CD14-positive monocyte (primary cell): ENCODE measurements around the gene PTPRN2. TPM values are rescaled to one million over a fixed set of nuclear protein-coding genes. Genes with fewer than 3 reads are reported as not detected.

Experiments
- DNase-seq, 3 donors: peaks; one replicate each; pipeline ENCODE4 v3.0.0-alpha.2; 2011 to 2022
- H2AFZ ChIP-seq: 2 replicates; pipeline ENCODE4 v1.6.0; 2012; ENCODE audit warnings: mild to moderate bottlenecking, low read depth, low read length, inconsistent platforms; ENCODE audit not compliant: insufficient read depth, poor library complexity, severe bottlenecking
- H3K27ac ChIP-seq, 2 donors: 1 replicate in 1 of 2; 2 replicates in 1 of 2; pipeline ENCODE4 v1.5.1; 2012 to 2013; ENCODE audit warnings: low read length in 2 of 2, control low read depth in 1 of 2, inconsistent platforms in 1 of 2, low read depth in 1 of 2, mild to moderate bottlenecking in 1 of 2
- H3K27me3 ChIP-seq, 2 donors: one replicate each; pipeline versions ENCODE4 v1.6.0 to v1.6.1; 2011 to 2013; ENCODE audit warnings: low read length in 2 of 2; ENCODE audit not compliant: control insufficient read depth in 2 of 2, insufficient read depth in 2 of 2
- H3K36me3 ChIP-seq, 2 donors: replicated peaks in 1 of 2; 1 replicate in 1 of 2; 2 replicates in 1 of 2; pipeline versions ENCODE4 v1.5.1 to v1.6.1; 2012 to 2013; ENCODE audit warnings: low read length in 2 of 2, control low read depth in 1 of 2, inconsistent platforms in 1 of 2, mild to moderate bottlenecking in 1 of 2; ENCODE audit not compliant: insufficient read depth in 2 of 2, control insufficient read depth in 1 of 2
- H3K4me1 ChIP-seq, 2 donors: 1 replicate in 1 of 2; 2 replicates in 1 of 2; pipeline versions ENCODE4 v1.5.1 to v1.6.1; 2012 to 2013; ENCODE audit warnings: low read length in 2 of 2, control low read depth in 1 of 2, inconsistent platforms in 1 of 2, mild to moderate bottlenecking in 1 of 2, moderate library complexity in 1 of 2; ENCODE audit not compliant: insufficient read depth in 2 of 2, control insufficient read depth in 1 of 2
- H3K4me2 ChIP-seq: replicated peaks from 2 replicates; pipeline ENCODE3; 2012; ENCODE audit warnings: low read length, moderate library complexity, mild to moderate bottlenecking; ENCODE audit not compliant: poor library complexity, severe bottlenecking; ENCODE audit errors: extremely low read depth
- H3K4me3 ChIP-seq, 3 experiments: fragments of 200-600 bp in 1 of 3; sonication (generic) in 1 of 3; replicated peaks in 1 of 3; 1 replicate in 2 of 3; 2 replicates in 1 of 3; pipeline ENCODE4 v1.5.1; 2011 to 2013; ENCODE audit warnings: low read length in 3 of 3, mild to moderate bottlenecking in 3 of 3, control low read depth in 2 of 3, low read depth in 2 of 3, inconsistent platforms in 1 of 3, moderate library complexity in 1 of 3
- H3K79me2 ChIP-seq: 2 replicates; pipeline ENCODE4 v1.6.0; 2012; ENCODE audit warnings: mild to moderate bottlenecking, control low read depth, inconsistent platforms, low read length, moderate library complexity; ENCODE audit not compliant: insufficient read depth
- H3K9ac ChIP-seq: 2 replicates; pipeline ENCODE4 v1.6.0; 2017; ENCODE audit warnings: low read length, mild to moderate bottlenecking; ENCODE audit not compliant: insufficient read depth, poor library complexity, severe bottlenecking
- H3K9me3 ChIP-seq, 2 donors: replicated peaks in 1 of 2; 1 replicate in 1 of 2; 2 replicates in 1 of 2; pipeline versions ENCODE4 v1.5.1 to v1.6.1; 2012 to 2013; ENCODE audit warnings: low read length in 2 of 2, control low read depth in 1 of 2; ENCODE audit not compliant: control insufficient read depth in 1 of 2, insufficient read depth in 1 of 2
- H4K20me1 ChIP-seq: 2 replicates; pipeline ENCODE4 v1.6.0; 2012; ENCODE audit warnings: mild to moderate bottlenecking, low read length, control low read depth, moderate library complexity; ENCODE audit not compliant: insufficient read depth
- H3K27ac Mint-ChIP-seq, 7 donors: one replicate each; pipeline ENCODE4 v1.8.0; 2020; ENCODE audit warnings: mild to moderate bottlenecking in 7 of 7, mixed read lengths in 7 of 7, moderate library complexity in 6 of 7, inconsistent platforms in 2 of 7
- H3K27me3 Mint-ChIP-seq, 3 donors: one replicate each; pipeline ENCODE4 v1.8.0; 2021 to 2022; ENCODE audit warnings: low read depth in 3 of 3, mild to moderate bottlenecking in 3 of 3, mixed read lengths in 3 of 3, moderate library complexity in 3 of 3, inconsistent platforms in 1 of 3
- H3K36me3 Mint-ChIP-seq, 2 donors: one replicate each; pipeline ENCODE4 v1.8.0; 2020; ENCODE audit warnings: mixed read lengths in 2 of 2, inconsistent platforms in 1 of 2, mild to moderate bottlenecking in 1 of 2
- H3K4me1 Mint-ChIP-seq: one replicate; pipeline ENCODE4 v1.8.0; 2020; ENCODE audit warnings: mild to moderate bottlenecking, mixed read lengths
- H3K4me3 Mint-ChIP-seq, 2 donors: one replicate each; pipeline ENCODE4 v1.8.0; 2020; ENCODE audit warnings: mild to moderate bottlenecking in 2 of 2, mixed read lengths in 2 of 2, moderate library complexity in 1 of 2
- H3K9me3 Mint-ChIP-seq, 7 donors: one replicate each; pipeline ENCODE4 v1.8.0; 2020 to 2022; ENCODE audit warnings: mixed read lengths in 7 of 7, mild to moderate bottlenecking in 6 of 7, moderate library complexity in 6 of 7, inconsistent platforms in 2 of 7
- WGBS: methylation state at CpG from one replicate; pipeline ENCODE4 v1.1.5; 2013; ENCODE audit warnings: missing lambda C conversion rate; ENCODE audit not compliant: insufficient coverage; 5-methylcytosine and 5-hydroxymethylcytosine counted together
- intact Hi-C, 2 donors: fragments of 100-400 bp; cut with micrococcal nuclease; formaldehyde crosslinking; loops; one replicate each; pipeline versions ENCODE4 v1.15.0 to v1.15.1; 2023
- polyA plus RNA-seq, 3 donors: library from polyadenylated mRNA; depleted of rRNA in 1 of 3; unstranded in 2 of 3; stranded (reverse) in 1 of 3; fragments of 300-500 nt in 2 of 3; fragments of >200 nt in 1 of 3; fragmentation: Illumina TruSeq in 2 of 3; gene quantifications; 1 replicate in 2 of 3; 2 replicates in 1 of 3; pipeline ENCODE4 v1.2.3, GENCODE V29; 2012 to 2021
- TF ChIP-seq, protein P1 (sequence below): fragments of 200-600 bp; IDR thresholded peaks from one replicate; pipeline ENCODE4 v1.8.0; 2022; ENCODE audit warnings: antibody characterized with exemption, mild to moderate bottlenecking

Gene PTPRN2
- polyA plus RNA-seq, 3 donors, result 0.25 to 1.4 (median 0.97) TPM

DNA sequence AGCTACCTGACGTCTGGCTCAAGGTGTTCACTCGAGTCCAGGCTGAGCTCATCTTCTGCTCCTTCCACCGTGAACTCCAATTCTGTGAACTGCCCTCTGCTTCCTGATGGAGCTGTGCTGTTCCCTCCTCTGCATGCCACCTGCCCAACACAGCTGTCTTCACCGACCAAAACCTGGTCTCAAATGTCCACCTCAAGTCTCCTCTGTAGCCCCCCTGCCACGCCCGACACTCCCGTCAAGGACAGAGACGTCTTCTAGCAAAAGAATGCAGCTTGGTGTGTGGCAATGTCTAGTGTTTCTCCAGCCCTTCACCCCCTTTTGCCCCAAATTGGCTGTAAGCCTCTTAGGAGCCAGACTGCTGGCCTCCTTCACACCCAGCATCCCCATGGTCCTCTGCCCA lies 945.8 kb downstream of the PTPRN2 start:
- DNase-seq, result no peak
- no peaks in the 10 kb centered on the region for H3K79me2 ChIP-seq
- H3K4me2 ChIP-seq, result no peak overlapping the region
- no peaks in the 10 kb centered on the region for H3K36me3 ChIP-seq
- Mint-ChIP-seq H3K27ac (no peak overlapping the region), H3K27me3 (peaks cover 1 to 7% (median 2%) of the 10 kb centered on the region in 3 donors), H3K36me3 (no peaks in the 10 kb centered on the region), H3K9me3 (peaks cover 4 to 20% (median 12%) of the 10 kb centered on the region in 7 donors), H3K4me3 (no peak overlapping the region), H3K4me1 (no peaks in the 10 kb centered on the region)
- 95% methylated on average over 4 of the region's 8 CpGs for WGBS
- intact Hi-C loops, result no loop called here
- H3K9ac ChIP-seq, result no peak overlapping the region
- TF ChIP-seq, protein P1, sequence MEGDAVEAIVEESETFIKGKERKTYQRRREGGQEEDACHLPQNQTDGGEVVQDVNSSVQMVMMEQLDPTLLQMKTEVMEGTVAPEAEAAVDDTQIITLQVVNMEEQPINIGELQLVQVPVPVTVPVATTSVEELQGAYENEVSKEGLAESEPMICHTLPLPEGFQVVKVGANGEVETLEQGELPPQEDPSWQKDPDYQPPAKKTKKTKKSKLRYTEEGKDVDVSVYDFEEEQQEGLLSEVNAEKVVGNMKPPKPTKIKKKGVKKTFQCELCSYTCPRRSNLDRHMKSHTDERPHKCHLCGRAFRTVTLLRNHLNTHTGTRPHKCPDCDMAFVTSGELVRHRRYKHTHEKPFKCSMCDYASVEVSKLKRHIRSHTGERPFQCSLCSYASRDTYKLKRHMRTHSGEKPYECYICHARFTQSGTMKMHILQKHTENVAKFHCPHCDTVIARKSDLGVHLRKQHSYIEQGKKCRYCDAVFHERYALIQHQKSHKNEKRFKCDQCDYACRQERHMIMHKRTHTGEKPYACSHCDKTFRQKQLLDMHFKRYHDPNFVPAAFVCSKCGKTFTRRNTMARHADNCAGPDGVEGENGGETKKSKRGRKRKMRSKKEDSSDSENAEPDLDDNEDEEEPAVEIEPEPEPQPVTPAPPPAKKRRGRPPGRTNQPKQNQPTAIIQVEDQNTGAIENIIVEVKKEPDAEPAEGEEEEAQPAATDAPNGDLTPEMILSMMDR, result no peak
- no peak overlapping the region for H3K27ac ChIP-seq
- no peaks in the 10 kb centered on the region for H3K4me1 ChIP-seq
- H4K20me1 ChIP-seq, result no peaks in the 10 kb centered on the region
- H3K4me3 ChIP-seq, result no peak overlapping the region
- no peak overlapping the region for H2AFZ ChIP-seq
- H3K27me3 ChIP-seq, result no peaks in the 10 kb centered on the region
- peaks cover 3 to 6% of the 10 kb centered on the region in 2 donors for H3K9me3 ChIP-seq

DNA sequence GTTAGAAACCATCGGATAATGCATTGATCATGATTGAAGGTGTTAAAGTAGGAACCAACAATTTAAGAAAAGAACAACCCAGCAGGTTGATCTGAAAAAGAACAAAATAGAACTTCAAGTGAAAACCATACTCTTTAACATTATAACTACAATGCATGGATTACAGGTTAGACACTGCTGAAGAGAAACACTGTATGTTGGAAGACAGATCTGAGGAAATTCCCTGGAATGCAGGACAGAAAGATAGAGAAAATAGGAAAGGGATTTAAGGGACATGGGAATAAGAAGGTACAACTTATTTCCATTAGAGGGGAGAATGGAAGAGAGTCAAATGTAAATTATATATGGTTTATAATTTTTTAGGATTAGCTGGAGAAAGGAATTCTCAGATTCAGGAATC lies 947.5 kb downstream of the PTPRN2 start:
- H3K4me1 ChIP-seq, result no peaks in the 10 kb centered on the region
- no peak overlapping the region for H3K27ac ChIP-seq
- TF ChIP-seq, protein P1, result no peak
- Mint-ChIP-seq H3K27me3 (peaks cover 1 to 7% (median 6%) of the 10 kb centered on the region in 3 donors), H3K4me3 (no peak overlapping the region), H3K4me1 (no peaks in the 10 kb centered on the region), H3K36me3 (no peaks in the 10 kb centered on the region), H3K9me3 (peaks cover 4 to 20% (median 12%) of the 10 kb centered on the region in 7 donors), H3K27ac (no peak overlapping the region)
- no peak overlapping the region for H3K9ac ChIP-seq
- H3K9me3 ChIP-seq, result peaks cover 3 to 6% of the 10 kb centered on the region in 2 donors
- H3K36me3 ChIP-seq, result no peaks in the 10 kb centered on the region
- no peak overlapping the region for H3K4me2 ChIP-seq
- WGBS, result no CpG with 5 or more reads among the region's 1 CpG
- DNase-seq, result no peak
- H4K20me1 ChIP-seq, result no peaks in the 10 kb centered on the region
- intact Hi-C loops, result no loop called here
- H3K4me3 ChIP-seq, result no peak overlapping the region
- H2AFZ ChIP-seq, result no peak overlapping the region
- H3K79me2 ChIP-seq, result no peaks in the 10 kb centered on the region
- H3K27me3 ChIP-seq, result peaks cover 0 to 3% of the 10 kb centered on the region in 2 donors
